COLO668 (cell line): ENCODE results near the gene SLC26A9.

Source experiments
- DNase-seq: peaks from one replicate; lab custom pipeline; 2025; ENCODE audit not compliant: unreplicated experiment; lab: John Stamatoyannopoulos, UW

Gene SLC26A9

DNA sequence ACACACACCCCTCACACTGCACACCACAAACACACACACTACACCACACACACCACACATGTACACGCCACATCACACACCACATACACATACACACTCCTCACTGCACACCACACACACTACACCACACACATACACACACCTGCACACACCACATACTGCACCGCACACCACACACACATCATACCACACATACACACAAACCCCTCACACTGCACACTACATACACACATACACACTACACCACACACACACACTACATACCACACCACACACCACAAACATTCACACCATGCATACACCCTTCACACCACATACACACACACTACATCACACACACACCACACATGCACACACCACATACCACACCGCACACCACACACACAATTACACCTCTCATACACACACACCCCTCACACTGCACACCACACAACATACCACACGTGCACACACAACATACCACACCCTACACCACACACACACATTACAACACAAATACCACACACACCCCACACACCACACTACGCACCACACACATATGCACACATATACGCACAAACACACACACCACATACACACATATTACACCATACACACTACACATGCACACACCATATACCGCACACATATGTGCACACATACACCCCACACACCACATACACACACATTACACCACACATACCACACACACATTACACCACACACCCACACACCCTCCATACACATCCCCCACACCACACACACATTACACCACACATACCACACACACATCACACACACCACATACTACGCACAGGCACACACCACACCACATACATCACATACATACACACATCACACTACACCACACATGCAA is 30.3 kb upstream of the SLC26A9 start:
- no peak for DNase-seq

DNA sequence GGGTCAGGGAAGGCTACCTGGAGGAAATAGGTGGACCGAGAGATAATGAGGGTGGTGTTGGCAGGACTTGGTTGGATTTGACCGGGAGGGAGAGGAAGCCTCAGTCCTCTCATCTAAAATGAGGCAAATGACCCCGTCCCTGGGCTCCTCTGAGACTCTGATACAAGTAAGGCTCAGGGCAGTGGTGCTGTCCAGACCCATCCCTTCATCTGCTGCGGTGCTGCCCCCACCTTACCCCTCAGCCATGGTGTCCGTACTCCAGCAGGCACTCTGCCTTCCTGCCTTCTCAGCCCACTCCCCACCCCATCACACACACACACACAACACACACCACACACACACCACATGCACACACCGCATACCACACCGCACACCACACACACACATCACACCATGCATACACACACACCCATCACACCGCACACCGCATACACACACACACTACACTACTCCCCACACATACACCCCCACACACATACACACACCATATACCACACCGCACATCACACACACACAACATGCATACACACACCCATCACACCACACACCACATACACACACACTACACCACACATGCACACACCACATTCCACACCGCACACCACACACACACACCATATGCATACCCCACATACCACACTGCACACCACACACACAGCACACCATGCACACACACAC is 29.4 kb upstream of the SLC26A9 start:
- DNase-seq: no peak

GRCh38 chr1:205972081-205972480 is 28.8 kb upstream of the SLC26A9 start:
- no peak for DNase-seq

DNA sequence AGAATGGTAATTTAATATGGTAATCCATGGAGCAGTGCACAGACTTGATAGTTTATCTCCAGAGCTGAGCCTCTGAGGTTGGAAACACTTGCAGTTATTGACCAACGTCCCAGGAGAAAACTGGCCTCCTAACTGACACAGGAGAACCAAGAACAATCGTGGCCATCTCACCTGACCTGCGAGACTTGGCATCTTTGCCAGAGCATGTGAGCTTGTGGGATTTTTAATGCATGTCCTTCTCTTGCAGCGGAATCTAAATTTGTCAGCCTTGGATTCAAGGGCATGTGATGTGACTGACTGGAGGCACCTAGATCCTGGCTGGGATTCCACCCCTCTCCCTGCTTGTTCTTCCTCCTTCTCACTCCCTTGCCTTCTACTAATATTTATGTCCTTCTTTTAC is 27.8 kb upstream of the SLC26A9 start:
- DNase-seq: no peak

DNA sequence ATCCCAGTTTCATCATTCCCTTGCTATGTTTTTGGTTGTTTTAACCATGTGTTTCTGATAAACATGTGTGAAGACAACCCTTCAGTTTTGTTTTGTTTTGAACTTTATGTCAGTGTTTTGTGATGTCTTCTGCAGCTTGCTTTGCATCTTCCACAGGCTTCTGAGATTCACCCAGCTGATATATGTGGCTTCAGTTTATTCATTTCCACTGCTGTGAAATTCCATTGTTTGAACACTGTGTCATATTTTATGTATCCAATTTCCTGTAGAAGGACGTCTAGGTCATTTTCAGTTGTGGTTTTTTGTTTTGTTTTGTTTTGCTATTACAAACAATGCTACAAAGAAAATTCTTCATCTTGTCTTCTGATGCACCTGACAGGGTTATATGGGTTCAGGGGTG is 27.2 kb upstream of the SLC26A9 start:
- DNase-seq: no peak

GRCh38 chr1:205969229-205969628 is 26.0 kb upstream of the SLC26A9 start:
- no peak for DNase-seq

GRCh38 chr1:205967554-205968335 is 24.5 kb upstream of the SLC26A9 start:
- DNase-seq: no peak

GRCh38 chr1:205965036-205965884 is 22.0 kb upstream of the SLC26A9 start:
- DNase-seq: peak; percentile 95

- DNase-seq: no peak
Observed at GRCh38 chr1:205963352-205964155, 20.3 kb upstream of the SLC26A9 start.

- no peak for DNase-seq
Observed at GRCh38 chr1:205962821-205963221, 19.6 kb upstream of the SLC26A9 start.

DNA sequence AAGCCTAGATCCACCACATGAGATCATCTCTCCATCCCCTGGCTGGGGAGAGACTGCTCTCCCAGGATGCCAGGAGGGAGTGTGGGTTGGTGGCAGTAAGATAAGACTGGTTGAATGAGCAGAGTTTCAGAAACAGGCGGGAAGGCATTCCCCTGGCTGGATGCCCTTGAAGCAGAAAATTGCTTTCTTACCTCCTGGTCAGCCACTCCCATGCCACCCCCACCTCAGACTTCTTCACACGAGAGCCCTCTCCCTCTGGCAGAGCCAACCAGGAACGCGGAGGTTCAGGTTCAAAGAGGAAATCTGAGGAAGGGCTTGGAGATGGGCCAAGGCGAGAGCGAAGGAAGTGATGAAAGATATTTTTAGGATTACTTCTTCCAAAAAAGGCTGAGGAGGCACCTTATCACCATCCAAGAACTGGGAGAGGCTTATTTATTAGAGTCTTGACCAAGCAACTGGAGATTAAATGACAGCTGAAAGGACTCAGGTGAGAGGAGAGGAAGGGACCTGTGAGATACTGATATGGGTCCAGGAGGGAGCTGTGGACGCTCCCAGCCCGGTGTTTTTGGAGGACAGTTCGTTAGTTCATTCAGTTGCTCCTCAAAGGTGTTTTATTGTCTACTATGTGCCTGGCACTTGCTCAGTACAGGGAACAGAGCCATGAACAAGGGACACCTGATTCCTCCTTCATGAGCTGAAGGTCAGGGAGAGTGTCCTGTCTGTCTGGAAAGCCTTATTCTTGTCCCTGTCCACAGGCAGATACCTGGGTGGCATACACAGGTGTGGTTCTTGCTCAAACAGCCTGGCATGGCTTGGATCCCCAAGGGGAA is 18.9 kb upstream of the SLC26A9 start:
- no peak for DNase-seq

DNA sequence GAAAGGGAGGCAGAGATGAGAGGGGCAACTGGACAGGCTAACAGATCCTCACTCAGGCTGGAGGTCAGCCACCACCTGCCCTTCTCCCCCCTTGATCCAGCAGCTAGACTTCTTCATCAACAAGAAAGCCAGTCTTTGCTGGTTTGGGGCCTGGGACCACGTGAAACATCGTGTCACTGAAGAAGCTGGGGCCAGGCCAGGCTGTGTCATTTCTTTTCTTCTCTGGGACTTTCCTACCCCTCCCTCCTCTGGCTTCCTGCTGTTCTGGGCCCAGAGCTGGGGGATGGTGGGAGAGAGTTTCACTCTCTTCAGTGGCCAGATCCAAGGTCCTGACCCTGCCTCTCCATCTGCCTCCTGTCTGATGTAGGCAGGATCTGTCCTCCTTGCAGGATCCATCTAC is 18.1 kb upstream of the SLC26A9 start:
- no peak for DNase-seq

- DNase-seq: no peak
Observed at GRCh38 chr1:205959789-205960188, 16.5 kb upstream of the SLC26A9 start.

GRCh38 chr1:205955499-205955898 is 12.2 kb upstream of the SLC26A9 start:
- no peak for DNase-seq

DNA sequence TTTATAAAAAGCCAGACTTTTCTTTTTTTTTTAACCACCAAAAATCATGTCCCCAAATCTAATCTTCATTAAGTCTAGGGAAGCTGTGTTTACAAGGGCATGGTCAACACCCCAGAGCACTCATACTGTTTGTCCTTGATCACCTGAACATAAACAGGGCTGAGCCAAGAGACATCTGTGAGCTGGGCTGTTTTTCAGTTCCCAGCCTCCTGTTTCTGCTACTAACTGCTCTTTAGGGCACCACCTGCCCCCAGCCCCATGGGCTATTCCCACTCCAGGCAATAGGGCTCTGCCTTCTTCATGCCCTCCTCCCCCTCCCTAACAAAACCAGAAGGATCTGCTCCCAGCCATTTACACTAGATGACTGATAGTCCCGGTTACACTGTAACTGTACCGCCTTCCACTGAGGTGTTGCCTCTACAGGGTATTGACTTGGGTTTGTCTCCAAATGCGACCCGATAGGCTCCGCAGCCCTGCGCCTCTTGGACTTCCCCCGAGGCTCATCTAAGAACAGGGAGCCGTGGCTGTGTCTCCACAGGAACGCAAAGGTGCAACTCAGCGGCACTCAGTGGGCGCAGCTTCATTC is 11.7 kb upstream of the SLC26A9 start:
- DNase-seq: peak; percentile 75

- no peak for DNase-seq
Observed at GRCh38 chr1:205951746-205952145, 8.5 kb upstream of the SLC26A9 start.

- DNase-seq: no peak
Observed at GRCh38 chr1:205950826-205951549, 7.7 kb upstream of the SLC26A9 start.

- DNase-seq: no peak
Observed at GRCh38 chr1:205950280-205950679, 7.0 kb upstream of the SLC26A9 start.
